GM19397 (cell line): Measurements from ENCODE around the gene NOD1.
"Not testable (repeated sequence)": the region's sequence is repeated elsewhere in the genome, so short reads cannot be mapped to it uniquely, and the experiment has no call there.

ENCODE experiments used
- ATAC-seq: cut with Tn5 transposase; IDR thresholded peaks from one replicate; pipeline ENCODE4 v1.9.1; 2021; ENCODE audit warnings: mild to moderate bottlenecking, moderate library complexity; ENCODE audit not compliant: unreplicated experiment

The NOD1 gene

GRCh38 chr7:30478349-30479201 lies at the start of gene NOD1:
TSS of gene NOD1 (minus strand) at chr7:30478784. CDS start at chr7:30456921, 21,863 bp downstream.
- ATAC-seq: peak; percentile 90

- ATAC-seq: not testable (repeated sequence)
Observed at GRCh38 chr7:30527297-30527696, 48.7 kb upstream of the NOD1 start.

- no peak for ATAC-seq
Observed at GRCh38 chr7:30526163-30526562, 47.6 kb upstream of the NOD1 start.

GRCh38 chr7:30525429-30525828 lies 46.8 kb upstream of the NOD1 start:
- no peak for ATAC-seq

GRCh38 chr7:30524545-30524944 lies 46.0 kb upstream of the NOD1 start:
- no peak for ATAC-seq

GRCh38 chr7:30523466-30523865 lies 44.9 kb upstream of the NOD1 start:
- no peak for ATAC-seq

GRCh38 chr7:30522159-30522558 lies 43.6 kb upstream of the NOD1 start:
- no peak for ATAC-seq

GRCh38 chr7:30521532-30521931 lies 42.9 kb upstream of the NOD1 start:
- no peak for ATAC-seq

GRCh38 chr7:30519122-30519521 lies 40.5 kb upstream of the NOD1 start:
- no peak for ATAC-seq

- ATAC-seq: no peak
Observed at GRCh38 chr7:30515761-30516160, 37.2 kb upstream of the NOD1 start.

GRCh38 chr7:30514776-30515175 lies 36.2 kb upstream of the NOD1 start:
- ATAC-seq: no peak

GRCh38 chr7:30514177-30514576 lies 35.6 kb upstream of the NOD1 start:
- no peak for ATAC-seq

- no peak for ATAC-seq
Observed at GRCh38 chr7:30513762-30514161, 35.2 kb upstream of the NOD1 start.

- ATAC-seq: no peak
Observed at GRCh38 chr7:30511973-30512662, 33.5 kb upstream of the NOD1 start.

GRCh38 chr7:30511494-30511893 lies 32.9 kb upstream of the NOD1 start:
- ATAC-seq: no peak

GRCh38 chr7:30510124-30511075 lies 31.8 kb upstream of the NOD1 start:
- ATAC-seq: no peak

GRCh38 chr7:30509171-30509857 lies 30.7 kb upstream of the NOD1 start:
- ATAC-seq: not testable (repeated sequence)

GRCh38 chr7:30507346-30507900 lies 28.8 kb upstream of the NOD1 start:
- ATAC-seq: not testable (repeated sequence)

- ATAC-seq: no peak
Observed at GRCh38 chr7:30505174-30505697, 26.7 kb upstream of the NOD1 start.
